ENCODE data around the gene UBAP2.

Gene UBAP2

GRCh38 chr9:33946779-33947535, 101.7 kb downstream of the UBAP2 start:
- no peak for TF ChIP-seq CTCF (IDR thresholded peaks at IDR 0.05; ENCODE audit: extremely low read depth, missing control alignments)
- DNase-seq (ENCODE audit: low spot score) = no peak

- TF ChIP-seq CTCF (IDR thresholded peaks at IDR 0.05; ENCODE audit: extremely low read depth, missing control alignments) = no peak
- no peak for DNase-seq (ENCODE audit: low spot score)
Observed at GRCh38 chr9:33943389-33943788, 105.3 kb downstream of the UBAP2 start.

- no peak for TF ChIP-seq CTCF (IDR thresholded peaks at IDR 0.05; ENCODE audit: extremely low read depth, missing control alignments)
- no peak for DNase-seq (ENCODE audit: low spot score)
Observed at GRCh38 chr9:33942471-33943083, 106.1 kb downstream of the UBAP2 start.

DNA sequence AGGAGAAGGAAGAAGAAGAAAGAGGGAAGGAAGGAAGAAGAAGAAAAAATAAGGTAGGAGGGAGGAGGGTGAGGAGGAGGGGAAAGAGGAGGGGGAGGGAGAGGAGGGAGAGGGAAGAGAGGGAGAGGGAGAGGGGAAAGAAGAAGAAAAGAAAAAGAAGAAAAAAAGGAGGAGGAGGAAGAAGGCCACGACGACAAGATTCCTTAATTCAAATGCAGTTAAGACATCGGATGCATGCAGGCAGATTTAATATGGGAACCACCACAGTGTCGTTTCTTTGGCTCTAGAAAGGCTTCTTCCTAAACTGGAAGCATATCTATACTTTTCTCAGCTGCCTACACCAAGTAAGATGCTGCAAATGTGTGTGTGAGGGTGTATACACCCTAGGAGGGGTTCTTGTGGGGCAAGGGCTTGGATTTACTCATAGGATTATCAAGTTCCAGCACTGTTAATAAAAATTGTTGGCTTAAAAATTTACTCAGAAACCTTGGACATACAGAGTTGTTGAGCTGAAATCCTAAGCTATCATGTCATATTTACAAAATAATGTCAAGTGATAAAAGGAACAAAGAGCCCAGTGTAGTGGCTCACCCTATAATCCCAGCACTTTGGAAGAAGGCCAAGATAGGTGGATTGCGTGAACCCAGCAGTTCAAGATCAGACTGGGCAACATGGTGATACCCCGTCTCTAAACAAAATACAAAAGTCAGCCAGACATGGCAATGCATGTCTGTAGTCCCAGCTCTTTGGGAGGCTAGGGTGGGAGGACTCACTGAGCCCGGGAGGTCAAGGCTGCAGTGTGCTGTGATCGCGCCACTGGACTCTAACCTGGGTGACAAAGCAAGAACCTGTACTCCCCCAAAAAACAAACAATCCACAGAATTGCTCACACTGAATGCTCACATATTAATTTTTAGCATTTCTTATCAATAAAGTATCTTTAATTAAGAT, 108.5 kb downstream of the UBAP2 start:
- no peak for TF ChIP-seq CTCF (IDR thresholded peaks at IDR 0.05; ENCODE audit: extremely low read depth, missing control alignments)
- no peak for DNase-seq (ENCODE audit: low spot score)

DNA sequence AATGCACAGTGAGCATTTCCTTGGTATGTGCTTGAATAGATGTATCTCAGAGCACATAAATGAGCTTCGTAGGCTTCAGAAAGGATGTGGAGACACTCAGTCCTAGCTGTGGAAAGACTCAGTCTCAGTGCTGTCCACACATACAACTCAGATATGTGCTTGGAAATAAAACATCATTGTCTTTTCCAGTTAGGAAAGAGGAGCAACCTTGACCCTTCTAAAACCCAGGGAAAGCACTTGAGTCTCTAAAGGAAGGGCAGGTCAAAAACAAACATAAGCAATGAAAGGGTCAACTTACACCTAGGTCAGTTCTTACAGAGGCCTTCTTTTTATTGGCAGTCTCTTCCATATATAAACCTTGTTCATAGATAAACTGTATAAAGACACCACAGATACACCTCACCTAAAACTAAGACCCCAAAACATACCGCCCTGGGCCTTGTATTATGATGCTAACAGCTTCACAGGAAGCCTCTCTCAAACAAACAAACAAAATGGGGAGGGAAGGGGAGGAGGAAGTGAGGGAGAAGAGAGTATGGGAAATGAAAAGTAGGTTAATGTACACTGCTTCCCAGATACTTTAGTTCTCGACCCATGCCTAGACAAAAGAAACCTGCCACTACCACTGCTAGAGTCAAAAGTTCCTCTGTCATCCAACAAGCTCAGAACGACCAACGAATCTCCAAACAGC, 114.4 kb downstream of the UBAP2 start:
- DNase-seq (ENCODE audit: low spot score) = no peak
- no peak for TF ChIP-seq CTCF (IDR thresholded peaks at IDR 0.05; ENCODE audit: extremely low read depth, missing control alignments)

DNA sequence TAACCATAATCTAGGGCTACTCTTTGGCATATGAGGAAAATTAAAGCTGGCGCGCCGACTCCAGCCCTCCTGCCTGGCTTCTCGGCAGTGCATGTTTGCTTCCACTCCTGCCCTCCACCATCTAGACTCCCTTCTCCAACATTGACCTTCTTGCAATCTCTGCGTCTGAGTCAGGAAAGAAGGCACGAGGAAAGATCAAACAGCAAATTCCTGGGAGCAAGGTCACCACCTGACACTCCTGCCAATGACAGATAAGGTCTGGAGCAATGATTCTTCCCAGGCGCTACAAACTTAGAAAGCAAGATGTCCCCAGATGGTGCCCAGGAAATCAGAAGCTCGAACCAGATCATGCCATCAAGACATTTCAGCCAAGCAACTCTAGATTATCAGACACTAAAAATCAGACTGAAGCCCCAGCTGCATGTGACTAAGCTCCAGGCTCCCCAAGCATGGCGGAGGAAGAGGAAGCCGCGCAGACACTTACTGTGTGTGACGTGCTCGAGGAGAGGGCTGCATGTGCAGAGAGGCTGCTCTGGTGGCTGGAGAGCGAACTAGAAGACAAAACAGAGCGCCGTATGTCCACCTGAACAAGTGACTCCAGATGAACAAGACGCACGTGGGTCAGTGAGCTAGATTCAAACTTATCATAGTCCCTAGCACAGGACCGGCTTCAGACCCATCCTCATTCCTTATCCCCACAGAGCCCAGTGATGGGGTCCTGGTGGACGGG, 116.4 kb downstream of the UBAP2 start:
- TF ChIP-seq CTCF (IDR thresholded peaks at IDR 0.05; ENCODE audit: extremely low read depth, missing control alignments) = no peak
- no peak for DNase-seq (ENCODE audit: low spot score)

Data from GM20000 (cell line).